ENCODE results near the gene PARVA.
A peak's percentile ranks its signal among the peaks of the same experiment; 100 is the strongest.

PARVA gene

DNA sequence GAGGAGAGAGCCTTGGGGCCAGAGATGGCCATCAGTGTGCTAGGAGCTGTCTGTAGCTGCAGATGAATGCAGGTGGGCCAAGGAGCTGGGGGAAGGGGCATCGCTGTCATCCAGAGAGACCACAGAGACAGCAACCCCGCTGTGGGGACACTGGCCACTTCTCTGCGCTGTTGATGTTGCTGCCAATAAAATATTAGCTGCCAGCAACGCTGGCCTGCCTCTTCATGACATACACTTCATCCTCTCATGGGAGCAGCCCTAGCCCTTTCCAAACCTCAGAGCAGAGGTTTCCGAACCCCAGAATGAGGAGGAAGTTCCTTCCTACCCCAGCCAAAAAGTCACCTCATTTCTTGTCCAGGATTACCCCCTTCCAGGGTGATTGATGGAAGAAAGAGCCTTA is 106.2 kb downstream of the PARVA start:
- in situ Hi-C loops (cut with HindIII; ENCODE audit: low sequenced_read_pairs), result no loop called here
- no peak overlapping the region for H3K4me3 ChIP-seq (ENCODE audit: low read depth, low read length)
- TF ChIP-seq, protein P1, sequence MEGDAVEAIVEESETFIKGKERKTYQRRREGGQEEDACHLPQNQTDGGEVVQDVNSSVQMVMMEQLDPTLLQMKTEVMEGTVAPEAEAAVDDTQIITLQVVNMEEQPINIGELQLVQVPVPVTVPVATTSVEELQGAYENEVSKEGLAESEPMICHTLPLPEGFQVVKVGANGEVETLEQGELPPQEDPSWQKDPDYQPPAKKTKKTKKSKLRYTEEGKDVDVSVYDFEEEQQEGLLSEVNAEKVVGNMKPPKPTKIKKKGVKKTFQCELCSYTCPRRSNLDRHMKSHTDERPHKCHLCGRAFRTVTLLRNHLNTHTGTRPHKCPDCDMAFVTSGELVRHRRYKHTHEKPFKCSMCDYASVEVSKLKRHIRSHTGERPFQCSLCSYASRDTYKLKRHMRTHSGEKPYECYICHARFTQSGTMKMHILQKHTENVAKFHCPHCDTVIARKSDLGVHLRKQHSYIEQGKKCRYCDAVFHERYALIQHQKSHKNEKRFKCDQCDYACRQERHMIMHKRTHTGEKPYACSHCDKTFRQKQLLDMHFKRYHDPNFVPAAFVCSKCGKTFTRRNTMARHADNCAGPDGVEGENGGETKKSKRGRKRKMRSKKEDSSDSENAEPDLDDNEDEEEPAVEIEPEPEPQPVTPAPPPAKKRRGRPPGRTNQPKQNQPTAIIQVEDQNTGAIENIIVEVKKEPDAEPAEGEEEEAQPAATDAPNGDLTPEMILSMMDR (IDR thresholded peaks at IDR 0.05; ENCODE audit: low read depth, low read length), result no peak
- no peak for DNase-seq (ENCODE audit: low read depth, low spot score)

DNA sequence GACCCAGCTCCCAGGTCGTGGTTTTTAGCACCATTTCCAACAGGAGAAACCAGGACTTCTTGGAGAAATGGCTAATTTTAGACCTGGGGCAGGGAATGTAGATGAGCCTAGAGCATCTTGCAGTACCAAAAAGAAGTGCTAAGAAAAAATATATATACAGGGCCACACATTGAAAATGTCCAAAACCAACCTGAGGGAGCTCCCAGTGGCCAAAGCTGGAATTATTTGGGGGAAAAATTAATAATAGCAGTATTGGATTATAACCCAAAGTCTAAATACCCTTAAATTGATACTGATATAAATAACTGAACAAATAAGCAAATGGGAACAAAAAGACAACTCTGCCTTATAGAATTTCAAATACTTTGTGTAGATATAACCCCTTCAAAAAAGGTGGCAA is 108.0 kb downstream of the PARVA start:
- no peak for DNase-seq (ENCODE audit: low read depth, low spot score)
- in situ Hi-C loops (cut with HindIII; ENCODE audit: low sequenced_read_pairs), result no loop called here
- H3K4me3 ChIP-seq (ENCODE audit: low read depth, low read length), result no peak overlapping the region
- TF ChIP-seq, protein P1 (IDR thresholded peaks at IDR 0.05; ENCODE audit: low read depth, low read length), result peak; percentile 47

DNA sequence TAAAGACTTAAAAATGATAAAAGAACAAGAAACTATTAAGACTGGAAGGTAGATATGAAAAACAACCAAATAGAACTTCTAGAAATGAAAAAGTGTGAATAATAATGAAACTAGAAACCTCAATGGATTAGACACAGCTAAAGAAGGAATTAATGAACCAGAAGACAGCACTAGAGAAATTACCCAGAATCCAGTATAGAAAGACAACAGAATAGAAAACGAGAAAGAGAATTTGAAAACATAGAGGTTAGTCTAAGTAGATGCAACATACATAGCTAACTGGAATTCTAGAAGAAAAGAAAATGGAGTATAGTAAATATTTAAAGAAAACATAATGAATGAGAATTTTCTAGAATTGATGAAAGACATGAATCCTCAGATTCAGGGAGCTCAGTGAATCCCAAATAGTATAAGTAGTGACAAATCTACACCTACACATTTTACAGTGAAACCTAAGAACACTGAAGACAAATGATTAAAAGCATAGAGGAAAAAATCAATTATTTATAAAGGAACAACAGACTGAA is 111.9 kb downstream of the PARVA start:
- TF ChIP-seq, protein P1 (IDR thresholded peaks at IDR 0.05; ENCODE audit: low read depth, low read length), result no peak
- in situ Hi-C loops (cut with HindIII; ENCODE audit: low sequenced_read_pairs), result no loop called here
- H3K4me3 ChIP-seq (ENCODE audit: low read depth, low read length), result no peak overlapping the region
- no peak for DNase-seq (ENCODE audit: low read depth, low spot score)

DNA sequence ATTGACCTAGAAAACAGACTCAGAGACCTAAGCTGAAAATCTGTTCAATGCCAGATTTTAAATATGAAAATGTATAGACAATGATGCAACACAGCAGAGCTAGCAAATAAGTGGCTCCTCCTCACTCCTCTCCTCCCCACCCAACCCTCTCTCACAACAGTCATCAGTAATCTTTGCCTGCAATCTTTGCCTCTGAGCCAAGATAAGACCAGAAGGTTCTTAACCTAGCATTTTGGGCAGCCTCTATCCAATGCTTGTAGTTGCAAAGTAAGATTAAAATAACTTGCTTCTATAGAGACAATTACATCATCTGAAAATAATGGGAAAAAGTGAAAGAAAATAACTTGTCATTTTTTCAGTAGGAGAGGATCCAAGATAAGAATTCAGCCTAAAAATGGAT is 117.3 kb downstream of the PARVA start:
- DNase-seq (ENCODE audit: low read depth, low spot score), result peak; percentile 28
- in situ Hi-C loops (cut with HindIII; ENCODE audit: low sequenced_read_pairs), result no loop called here
- TF ChIP-seq, protein P1 (IDR thresholded peaks at IDR 0.05; ENCODE audit: low read depth, low read length), result no peak
- H3K4me3 ChIP-seq (ENCODE audit: low read depth, low read length), result no peak overlapping the region

DNA sequence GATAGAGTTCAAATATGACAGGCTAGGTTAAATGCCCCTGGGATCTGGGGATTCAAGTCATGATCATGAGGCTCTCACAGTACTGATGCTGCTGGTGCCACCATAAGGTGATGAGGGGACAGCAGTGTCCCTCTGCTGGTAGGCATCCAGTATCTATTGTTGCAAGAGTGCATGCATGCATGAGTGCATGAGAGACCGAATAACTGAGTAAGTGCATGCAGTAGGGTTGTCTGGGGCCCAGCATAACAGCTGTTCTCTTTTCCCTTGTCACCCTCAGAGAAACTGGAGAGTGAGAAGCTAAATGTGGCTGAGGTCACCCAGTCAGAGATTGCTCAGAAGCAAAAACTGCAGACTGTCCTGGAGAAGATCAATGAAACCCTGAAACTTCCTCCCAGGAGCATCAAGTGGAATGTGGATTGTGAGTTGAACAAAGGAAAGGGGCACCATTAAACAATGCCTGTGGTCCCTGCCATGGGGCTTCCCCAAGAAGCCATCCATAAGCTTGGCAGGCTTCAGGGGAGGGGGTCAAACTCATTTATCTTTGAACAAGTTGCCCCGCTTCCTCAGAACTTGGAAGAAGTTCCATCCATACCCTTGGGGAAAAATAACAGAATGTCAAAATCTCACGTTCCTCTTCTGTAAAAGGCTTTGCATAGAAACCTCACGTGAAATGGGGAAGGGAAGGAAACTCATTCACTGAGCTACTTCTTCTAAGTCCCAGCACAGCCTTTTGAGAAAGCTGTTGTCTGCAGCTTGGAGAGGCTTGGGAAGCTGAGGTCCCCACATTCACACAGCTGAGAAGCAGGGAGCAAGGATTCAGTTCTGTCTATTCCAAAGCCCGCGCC is 119.0 kb downstream of the PARVA start:
- in situ Hi-C loops (cut with HindIII; ENCODE audit: low sequenced_read_pairs), result no loop called here
- TF ChIP-seq, protein P1 (IDR thresholded peaks at IDR 0.05; ENCODE audit: low read depth, low read length), result no peak
- H3K4me3 ChIP-seq (ENCODE audit: low read depth, low read length), result no peak overlapping the region
- DNase-seq (ENCODE audit: low read depth, low spot score), result no peak

DNA sequence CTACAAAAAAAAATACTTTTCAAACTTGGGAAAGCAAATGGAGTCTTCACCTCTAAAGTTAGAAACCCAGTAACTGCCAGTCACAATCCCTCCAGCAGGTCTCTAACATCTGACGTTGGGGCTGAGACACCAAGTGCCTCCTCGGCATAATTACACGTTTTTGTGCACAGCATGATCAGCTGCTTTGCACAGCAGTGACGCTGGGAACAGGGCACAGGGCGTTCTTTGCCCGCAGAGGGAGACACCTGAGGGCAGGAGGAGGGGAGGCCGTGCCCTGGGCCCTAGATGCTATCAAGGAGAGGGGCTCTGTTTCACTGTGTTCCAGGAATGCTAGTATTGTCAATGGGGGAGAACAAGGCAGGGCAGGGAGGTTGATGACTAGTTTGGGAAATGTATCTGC is 120.1 kb downstream of the PARVA start:
- TF ChIP-seq, protein P1 (IDR thresholded peaks at IDR 0.05; ENCODE audit: low read depth, low read length), result no peak
- H3K4me3 ChIP-seq (ENCODE audit: low read depth, low read length), result no peak overlapping the region
- in situ Hi-C loops (cut with HindIII; ENCODE audit: low sequenced_read_pairs), result no loop called here

More for the DNA sequence above, 120.1 kb downstream of the PARVA start:
- no peak for DNase-seq (ENCODE audit: low read depth, low spot score)
